Measurements from ENCODE around the gene LY6G5C. TPM values are rescaled to one million over a fixed set of nuclear protein-coding genes. Genes with fewer than 3 reads are reported as not detected.

LY6G5C gene
- total and polyA plus RNA-seq, 7 experiments from 2014 or later: 2.4 to 10.2 (median 3.2) TPM

- intact Hi-C loops (cut with micrococcal nuclease): loop anchor here (5.0 to 10.0 kb wide), 5 partner anchors 131 to 1748 kb away; partner anchors contain the start of genes CUTA (in 1 of the 2), HSD17B8 (in 1 of the 2), NELFE (in 1 of the 2) and PHF1 (in 1 of the 2)
- Mint-ChIP-seq H3K9me3 (peaks cover 0 to 2% (median 0%) of the 10 kb centered on the region in 11 donors), H3K4me1 (peaks cover 25 to 68% (median 57%) of the 10 kb centered on the region in 7 donors), H3K27ac (peak overlapping the region; percentile 94 to 99 (median 98)), H3K4me3 (peak overlapping the region; percentile 93 to 99 (median 96)), H3K27me3 (peaks cover 0 to 2% (median 0%) of the 10 kb centered on the region in 5 donors), H3K36me3 (peaks cover 7 to 54% (median 16%) of the 10 kb centered on the region in 5 donors)
- H3K36me3 ChIP-seq (ENCODE audit: control insufficient read depth in 2 of 3, insufficient read depth in 3 of 3, low read length in 3 of 3): peaks cover 13 to 52% (median 24%) of the 10 kb centered on the region in 3 experiments
- H3K4me1 ChIP-seq (ENCODE audit: control insufficient read depth in 2 of 2, insufficient read depth in 2 of 2, low read length in 2 of 2): peaks cover 29 to 39% of the 10 kb centered on the region in 2 donors
- DNase-seq (no peak), ATAC-seq (no peak)
- peak overlapping the region; percentile 91 for H3K4me3 ChIP-seq (ENCODE audit: low read length)
- ChIA-PET POLR2A (interaction anchor here (0.6 to 7.1 kb wide), 8 partner anchors 14 to 405 kb away, joined by 3 to 193 read pairs (median 4); partner anchors contain the start of genes APOM, BAG6, LY6G5C and PRRC2A), CTCF (no interaction called here)
- no peaks in the 10 kb centered on the region for H3K27me3 ChIP-seq (ENCODE audit: control insufficient read depth in 2 of 2, insufficient read depth in 2 of 2, low read length in 2 of 2)
- H3K9me3 ChIP-seq (ENCODE audit: control insufficient read depth in 2 of 3, low read length in 3 of 3): no peaks in the 10 kb centered on the region
- H3K27ac ChIP-seq (ENCODE audit: low read depth, low read length): peak overlapping the region; percentile 97
Measured at GRCh38 chr6:31666337-31666965, 14.4 kb downstream of the LY6G5C start.

- ATAC-seq: peak; percentile 94
- Histone ChIP-seq H3K27me3 (ENCODE audit: control insufficient read depth in 2 of 2, insufficient read depth in 2 of 2, low read length in 2 of 2) (no peaks in the 10 kb centered on the region), H3K27ac (ENCODE audit: low read depth, low read length) (peak within 1 kb of the TSS; percentile 97), H3K9me3 (ENCODE audit: control insufficient read depth in 2 of 3, low read length in 3 of 3) (no peaks in the 10 kb centered on the region), H3K36me3 (ENCODE audit: control insufficient read depth in 2 of 3, insufficient read depth in 3 of 3, low read length in 3 of 3) (peaks cover 13 to 45% (median 23%) of the 10 kb centered on the region in 3 experiments), H3K4me3 (ENCODE audit: low read length) (peak within 1 kb of the TSS; percentile 91), H3K4me1 (ENCODE audit: control insufficient read depth in 2 of 2, insufficient read depth in 2 of 2, low read length in 2 of 2) (peaks cover 33 to 43% of the 10 kb centered on the region in 2 donors)
- CTCF ChIA-PET: interaction anchor here (0.7 to 2.7 kb wide), 2 partner anchors 11 to 1722 kb away, joined by 3 to 19 read pairs; partner anchors contain the start of gene APOM
- intact Hi-C loops (cut with micrococcal nuclease): loop anchor here (1.0 to 10.0 kb wide), 24 partner anchors 13 to 1749 kb away; partner anchors contain the start of genes ABHD16A (in 2 of the 2), BAG6 (in 2 of the 2), HSPA1B (in 2 of the 2) and NFKBIL1 (in 2 of the 2)
- peak within 1 kb of the TSS; percentile 94 to 99 (median 98) for H3K27ac Mint-ChIP-seq
- H3K36me3 Mint-ChIP-seq: peaks cover 7 to 48% (median 16%) of the 10 kb centered on the region in 5 donors
- H3K27me3 Mint-ChIP-seq: peaks cover 0 to 2% (median 0%) of the 10 kb centered on the region in 5 donors
- POLR2A ChIA-PET: interaction anchor here (0.5 to 7.1 kb wide), 18 partner anchors 13 to 836 kb away, joined by 3 to 193 read pairs (median 5); partner anchors contain the start of genes ABHD16A, APOM, BAG6 and DDX39B
- peaks cover 0 to 2% (median 0%) of the 10 kb centered on the region in 11 donors for H3K9me3 Mint-ChIP-seq
- H3K4me1 Mint-ChIP-seq: peaks cover 25 to 75% (median 64%) of the 10 kb centered on the region in 7 donors
- DNase-seq: peak; percentile 87 to 99 (median 98)
- peak within 1 kb of the TSS; percentile 93 to 99 (median 96) for H3K4me3 Mint-ChIP-seq
Measured at GRCh38 chr6:31665501-31666336, 15.1 kb downstream of the LY6G5C start, which contains the start of gene CSNK2B. Gene CSNK2B, plus strand, starts transcription at chr6:31666080. Its CDS starts 752 bp downstream, at chr6:31666832.

DNA sequence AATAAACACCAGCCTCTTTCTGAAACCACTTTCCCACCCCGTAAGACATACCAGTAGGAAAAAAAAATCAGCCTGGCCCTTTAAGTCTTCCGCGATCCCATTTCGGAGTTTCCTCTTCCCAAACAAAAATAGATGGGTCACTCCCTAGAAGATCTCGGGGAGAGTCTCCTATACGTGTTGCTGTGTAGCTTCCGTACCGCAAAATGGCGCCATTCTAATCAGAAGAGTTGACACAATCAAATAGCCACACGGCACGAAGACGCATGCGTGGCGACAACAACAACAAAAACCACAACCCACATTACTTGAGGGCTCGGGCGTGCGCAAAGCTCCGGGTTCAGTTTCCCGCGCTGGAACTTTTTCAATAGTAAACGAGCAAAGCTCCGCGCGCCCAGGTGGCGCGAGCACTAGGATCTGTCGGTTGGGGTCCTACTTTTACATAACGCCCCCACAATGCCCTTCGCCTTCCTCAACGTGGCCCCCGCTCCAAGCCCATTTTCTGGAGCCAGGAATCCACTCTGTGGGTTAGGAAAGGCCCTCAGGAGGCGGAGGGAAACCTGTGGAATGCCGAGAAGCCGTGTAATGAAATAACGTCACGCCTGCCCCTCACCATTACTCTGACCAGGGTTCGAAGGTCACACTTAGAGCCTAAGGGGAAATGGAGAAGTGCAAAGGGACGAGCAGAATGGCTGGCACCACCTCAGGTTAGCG lies 15.9 kb downstream of the LY6G5C start, which contains the start of gene GPANK1:
Gene GPANK1, minus strand, starts transcription at position 208 of the 711 bp plus-strand sequence. CDS start 519 bp downstream, outside the sequence.
- ATAC-seq (peak; percentile 51), DNase-seq (peak; percentile 74 to 92 (median 88))
- peaks cover 0 to 2% (median 0%) of the 10 kb centered on the region in 5 donors for H3K27me3 Mint-ChIP-seq
- Histone ChIP-seq H3K36me3 (ENCODE audit: control insufficient read depth in 2 of 3, insufficient read depth in 3 of 3, low read length in 3 of 3) (peaks cover 13 to 40% (median 15%) of the 10 kb centered on the region in 3 experiments), H3K27me3 (ENCODE audit: control insufficient read depth in 2 of 2, insufficient read depth in 2 of 2, low read length in 2 of 2) (no peaks in the 10 kb centered on the region), H3K9me3 (ENCODE audit: control insufficient read depth in 2 of 3, low read length in 3 of 3) (no peaks in the 10 kb centered on the region), H3K27ac (ENCODE audit: low read depth, low read length) (peak within 1 kb of the TSS; percentile 97), H3K4me3 (ENCODE audit: low read length) (peak within 1 kb of the TSS; percentile 91), H3K4me1 (ENCODE audit: control insufficient read depth in 2 of 2, insufficient read depth in 2 of 2, low read length in 2 of 2) (peaks cover 33 to 44% of the 10 kb centered on the region in 2 donors)
- peak within 1 kb of the TSS; percentile 93 to 99 (median 96) for H3K4me3 Mint-ChIP-seq
- CTCF ChIA-PET: interaction anchor here (0.7 to 2.7 kb wide), 4 partner anchors 10 to 1723 kb away, joined by 3 to 19 read pairs (median 4); partner anchors contain the start of gene APOM
- peaks cover 7 to 43% (median 11%) of the 10 kb centered on the region in 5 donors for H3K36me3 Mint-ChIP-seq
- H3K4me1 Mint-ChIP-seq: peaks cover 29 to 79% (median 70%) of the 10 kb centered on the region in 7 donors
- intact Hi-C loops (cut with micrococcal nuclease): loop anchor here (1.0 to 10.0 kb wide), 24 partner anchors 13 to 1750 kb away; partner anchors contain the start of genes ABHD16A (in 2 of the 2), BAG6 (in 2 of the 2), HSPA1B (in 2 of the 2) and NFKBIL1 (in 2 of the 2)
- H3K27ac Mint-ChIP-seq: peak within 1 kb of the TSS; percentile 94 to 99 (median 98)
- peaks cover 0 to 2% (median 0%) of the 10 kb centered on the region in 11 donors for H3K9me3 Mint-ChIP-seq
- POLR2A ChIA-PET: interaction anchor here (0.6 to 7.1 kb wide), 26 partner anchors 9 to 1540 kb away, joined by 3 to 193 read pairs (median 4); partner anchors contain the start of genes ABHD16A, APOM, BAG6 and DDX39B

DNA sequence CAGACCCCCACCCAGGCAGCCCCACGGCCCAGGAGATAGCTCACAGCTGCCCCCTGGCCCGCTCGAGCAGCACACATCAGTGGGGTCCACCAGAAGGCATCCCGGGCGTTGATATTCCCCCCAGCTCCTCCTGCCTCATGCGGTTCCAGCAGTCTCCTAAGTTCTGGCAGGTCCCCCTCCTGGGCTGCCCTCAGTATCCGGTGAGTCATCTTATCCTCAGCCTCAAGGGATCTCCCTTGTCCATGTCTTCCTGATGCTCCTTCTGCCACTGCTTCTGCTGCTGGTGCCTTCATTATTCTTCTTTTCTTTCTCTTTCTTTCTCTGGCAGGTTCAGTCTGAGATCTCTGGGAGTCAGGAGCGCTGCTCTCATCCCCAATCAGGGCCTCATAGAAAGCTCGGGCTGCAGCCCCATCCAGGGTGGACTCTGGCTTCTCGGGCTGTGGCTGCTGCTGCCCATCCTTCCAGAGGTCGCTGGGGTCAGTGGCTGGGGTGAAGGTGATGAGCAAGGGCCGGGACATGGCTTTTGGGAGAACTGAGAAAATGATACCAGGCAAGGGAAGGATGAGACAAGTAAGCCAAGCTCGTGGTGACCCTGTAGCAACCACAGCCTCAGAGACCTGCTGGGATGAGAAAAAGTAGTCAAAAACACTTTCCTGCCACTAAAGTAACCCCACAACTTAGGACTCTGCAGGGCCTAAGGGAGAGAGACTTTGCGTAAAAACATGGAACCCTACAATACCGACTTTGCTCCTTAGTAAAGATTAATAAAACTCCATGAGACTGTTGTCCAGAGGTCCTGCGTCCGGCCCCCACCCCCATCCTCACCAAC lies 16.7 kb downstream of the LY6G5C start:
- Histone ChIP-seq H3K4me1 (ENCODE audit: control insufficient read depth in 2 of 2, insufficient read depth in 2 of 2, low read length in 2 of 2) (peaks cover 40 to 52% of the 10 kb centered on the region in 2 donors), H3K9me3 (ENCODE audit: control insufficient read depth in 2 of 3, low read length in 3 of 3) (no peaks in the 10 kb centered on the region), H3K4me3 (ENCODE audit: low read length) (peak overlapping the region; percentile 91), H3K36me3 (ENCODE audit: control insufficient read depth in 2 of 3, insufficient read depth in 3 of 3, low read length in 3 of 3) (peaks cover 6 to 32% (median 9%) of the 10 kb centered on the region in 3 experiments), H3K27me3 (ENCODE audit: control insufficient read depth in 2 of 2, insufficient read depth in 2 of 2, low read length in 2 of 2) (no peaks in the 10 kb centered on the region), H3K27ac (ENCODE audit: low read depth, low read length) (peak overlapping the region; percentile 97)
- Mint-ChIP-seq H3K4me3 (peak overlapping the region; percentile 93 to 99 (median 96)), H3K4me1 (peaks cover 37 to 87% (median 76%) of the 10 kb centered on the region in 7 donors), H3K27ac (peak overlapping the region; percentile 94 to 99 (median 98)), H3K27me3 (peaks cover 0 to 2% (median 0%) of the 10 kb centered on the region in 5 donors), H3K36me3 (peaks cover 7 to 44% (median 11%) of the 10 kb centered on the region in 5 donors), H3K9me3 (peaks cover 0 to 2% (median 0%) of the 10 kb centered on the region in 11 donors)
- intact Hi-C loops (cut with micrococcal nuclease): loop anchor here (2.0 to 10.0 kb wide), 6 partner anchors 75 to 1751 kb away; partner anchors contain the start of genes ATF6B (in 1 of the 2), CUTA (in 1 of the 2), HSD17B8 (in 1 of the 2) and HSPA1B (in 1 of the 2)
- ATAC-seq (no peak), DNase-seq (peak in 2 of 9 donors; percentile 18 to 33)
- ChIA-PET CTCF (interaction anchor here (0.7 to 2.7 kb wide), 6 partner anchors 10 to 141 kb away, joined by 3 to 19 read pairs (median 4); partner anchors contain the start of genes APOM and BAG6), POLR2A (interaction anchor here (0.6 to 7.1 kb wide), 31 partner anchors 10 to 1540 kb away, joined by 3 to 193 read pairs (median 4); partner anchors contain the start of genes ABHD16A, APOM, BAG6 and DDX39B)

All from naive thymus-derived CD4-positive, alpha-beta T cell (primary cell).